HepG2 (cell line): Measurements from ENCODE around the gene TRPM5. TPM values are rescaled to one million over a fixed set of nuclear protein-coding genes. Genes with fewer than 3 reads are reported as not detected.

Source experiments
- ARHGAP35 ChIP-seq: sonication (generic); formaldehyde crosslinking; IDR thresholded peaks from 2 replicates; pipeline ENCODE4 v1.9.0; 2022; ENCODE audit warnings: mild to moderate bottlenecking, inconsistent platforms, moderate library complexity, missing genetic modification reagents, borderline replicate concordance
- CBX5 ChIP-seq: sonication (generic); formaldehyde crosslinking; IDR thresholded peaks from 2 replicates; pipeline ENCODE4 v1.4.0; 2020; ENCODE audit warnings: missing genetic modification reagents, borderline replicate concordance
- DMTF1 ChIP-seq: sonication (generic); formaldehyde crosslinking; IDR thresholded peaks from 2 replicates; pipeline ENCODE4 v1.4.0; 2020; ENCODE audit warnings: mild to moderate bottlenecking, missing genetic modification reagents
- NCOR1 ChIP-seq: fragments of 200-600 bp; sonication (generic); IDR thresholded peaks from 2 replicates; pipeline ENCODE4 v1.7.0; 2017; ENCODE audit warnings: antibody characterized with exemption, low read length, borderline replicate concordance
- PAX8 ChIP-seq: sonication (generic); formaldehyde crosslinking; IDR thresholded peaks from 2 replicates; pipeline ENCODE4 v1.8.0; 2022; ENCODE audit warnings: mild to moderate bottlenecking, missing genetic modification reagents, borderline replicate concordance
- RERE ChIP-seq: IDR thresholded peaks from 2 replicates; pipeline ENCODE4 v1.6.1; 2016; ENCODE audit warnings: low read depth, missing genetic modification reagents, missing compliant biosample characterization
- THAP7 ChIP-seq: sonication (generic); formaldehyde crosslinking; IDR thresholded peaks from 2 replicates; pipeline ENCODE4 v1.8.1; 2023; ENCODE audit warnings: mild to moderate bottlenecking, missing genetic modification reagents
- ZHX2 ChIP-seq, 2 experiments: sonication (generic) in 1 of 2; formaldehyde crosslinking in 1 of 2; IDR thresholded peaks; 2 replicates each; pipeline versions ENCODE4 v1.6.1 to v1.9.0; 2014 to 2022; ENCODE audit warnings: antibody characterized with exemption in 1 of 2, borderline replicate concordance in 1 of 2, inconsistent platforms in 1 of 2, low read depth in 1 of 2, missing genetic modification reagents in 1 of 2
- ZNF317 ChIP-seq: sonication (generic); formaldehyde crosslinking; IDR thresholded peaks from 2 replicates; pipeline ENCODE4 v1.5.0; 2020; ENCODE audit warnings: mild to moderate bottlenecking, missing genetic modification reagents
- ZNF772 ChIP-seq: sonication (generic); formaldehyde crosslinking; IDR thresholded peaks from 2 replicates; pipeline ENCODE4 v1.5.0; 2020; ENCODE audit warnings: mild to moderate bottlenecking, missing genetic modification reagents
- polyA plus RNA-seq, 8 experiments: library from polyadenylated mRNA; depleted of rRNA in 3 of 8; stranded (reverse) in 7 of 8; unstranded in 1 of 8; fragments of >200 nt; fragmentation: Illumina TruSeq in 4 of 8; extraction: Trizol in 4 of 8; gene quantifications; 2 replicates each; pipeline versions ENCODE4 v1.2.1 to v1.2.3, GENCODE V29; 2011 to 2016; ENCODE audit warnings: low read depth in 4 of 8, missing spikeins in 1 of 8, mixed read lengths in 1 of 8; ENCODE audit not compliant: insufficient read depth in 1 of 8
- total RNA-seq, 5 experiments: library from RNA; depleted of rRNA; stranded (reverse); fragments of >200 nt; fragmentation: Illumina TruSeq; extraction: Trizol; gene quantifications; 2 replicates each; pipeline ENCODE4 v1.2.3, GENCODE V29; 2016; ENCODE audit warnings: low read depth in 1 of 5

The TRPM5 gene
- total and polyA plus RNA-seq, 2 of the 13 experiments (the other 11 are each of a cell fraction or from before 2014, with no cell fraction given): 0.12 TPM; not detected in 1

GRCh38 chr11:2470495-2470894 lies 26.2 kb upstream of the TRPM5 start (continued):
- TF ChIP-seq RERE (no peak), ARHGAP35 (CRISPR knock-in tag) (no peak), ZHX2 (IDR thresholded peaks at IDR 0.05; ENCODE audit: low read depth) (no peak), ZHX2 (CRISPR knock-in tag; IDR thresholded peaks at IDR 0.05; ENCODE audit: borderline replicate concordance) (no peak), DMTF1 (CRISPR knock-in tag) (no peak), ZNF772 (CRISPR knock-in tag) (no peak), CBX5 (no peak), ZNF317 (CRISPR knock-in tag) (no peak), THAP7 (CRISPR knock-in tag) (no peak), PAX8 (CRISPR knock-in tag) (no peak), NCOR1 (no peak)
